ENCODE measurements around the gene CXADR.
"Not testable (repeated sequence)": the region's sequence is repeated elsewhere in the genome, so short reads cannot be mapped to it uniquely, and the experiment has no call there.

Gene CXADR

GRCh38 chr21:17512253-17513213, at the start of gene CXADR:
Gene CXADR (plus strand): TSS chr21:17513043. CDS start chr21:17513130, 87 bp downstream.
- DNase-seq: peak; percentile 75

GRCh38 chr21:17466166-17466565, 46.7 kb upstream of the CXADR start:
- DNase-seq: no peak

GRCh38 chr21:17467392-17467791, 45.5 kb upstream of the CXADR start:
- DNase-seq: no peak

- DNase-seq: no peak
Measured at GRCh38 chr21:17467829-17468228, 45.0 kb upstream of the CXADR start.

GRCh38 chr21:17468698-17469097, 44.1 kb upstream of the CXADR start:
- DNase-seq: no peak

GRCh38 chr21:17469727-17470126, 43.1 kb upstream of the CXADR start:
- DNase-seq: no peak

GRCh38 chr21:17472182-17472581, 40.7 kb upstream of the CXADR start:
- no peak for DNase-seq

- no peak for DNase-seq
Measured at GRCh38 chr21:17472592-17473271, 40.1 kb upstream of the CXADR start.

GRCh38 chr21:17476006-17476405, 36.8 kb upstream of the CXADR start:
- DNase-seq: no peak

GRCh38 chr21:17478156-17478555, 34.7 kb upstream of the CXADR start:
- not testable (repeated sequence) for DNase-seq

GRCh38 chr21:17479606-17480005, 33.2 kb upstream of the CXADR start:
- DNase-seq: no peak

GRCh38 chr21:17482928-17483327, 29.9 kb upstream of the CXADR start:
- DNase-seq: no peak

GRCh38 chr21:17488620-17489019, 24.2 kb upstream of the CXADR start:
- DNase-seq: no peak

GRCh38 chr21:17489565-17489964, 23.3 kb upstream of the CXADR start:
- not testable (repeated sequence) for DNase-seq

GRCh38 chr21:17491716-17492414, 21.0 kb upstream of the CXADR start:
- peak; percentile 64 for DNase-seq

GRCh38 chr21:17492415-17493168, 20.3 kb upstream of the CXADR start:
- no peak for DNase-seq

GRCh38 chr21:17494051-17494450, 18.8 kb upstream of the CXADR start:
- no peak for DNase-seq

GRCh38 chr21:17495680-17496079, 17.2 kb upstream of the CXADR start:
- no peak for DNase-seq

GRCh38 chr21:17497316-17497715, 15.5 kb upstream of the CXADR start:
- no peak for DNase-seq

- DNase-seq: no peak
Measured at GRCh38 chr21:17498586-17498985, 14.3 kb upstream of the CXADR start.

GRCh38 chr21:17501107-17502006, 11.5 kb upstream of the CXADR start:
- DNase-seq: no peak

GRCh38 chr21:17502985-17503384, 9.9 kb upstream of the CXADR start:
- DNase-seq: not testable (repeated sequence)
